Hepatocyte (in vitro differentiated cells): ENCODE data around the gene TMPRSS15.

Experiments used
- CTCF ChIP-seq: fragments of 200-600 bp; sonication (generic); IDR thresholded peaks from 2 replicates; pipeline ENCODE4 v1.5.1; 2016; ENCODE audit warnings: antibody characterized with exemption, mild to moderate bottlenecking; ENCODE audit not compliant: poor library complexity
- EZH2 ChIP-seq: fragments of 200-600 bp; sonication (generic); IDR thresholded peaks from 2 replicates; pipeline ENCODE4 v1.6.1; 2016; ENCODE audit warnings: antibody characterized with exemption, mild to moderate bottlenecking, borderline replicate concordance

GRCh38 chr21:18430341-18430740 is 26.8 kb upstream of the TMPRSS15 start:
- TF ChIP-seq CTCF (no peak), EZH2 (no peak)
